HG02840 (cell line): ENCODE results near the gene SLC4A7.
"Not testable (repeated sequence)": the region's sequence is repeated elsewhere in the genome, so short reads cannot be mapped to it uniquely, and the experiment has no call there.

Source experiments
- ATAC-seq: cut with Tn5 transposase; IDR thresholded peaks from one replicate; pipeline ENCODE4 v1.9.1; 2021; ENCODE audit warnings: mild to moderate bottlenecking, moderate library complexity, moderate number of reproducible peaks; ENCODE audit not compliant: unreplicated experiment, low FRiP score

The SLC4A7 gene

DNA sequence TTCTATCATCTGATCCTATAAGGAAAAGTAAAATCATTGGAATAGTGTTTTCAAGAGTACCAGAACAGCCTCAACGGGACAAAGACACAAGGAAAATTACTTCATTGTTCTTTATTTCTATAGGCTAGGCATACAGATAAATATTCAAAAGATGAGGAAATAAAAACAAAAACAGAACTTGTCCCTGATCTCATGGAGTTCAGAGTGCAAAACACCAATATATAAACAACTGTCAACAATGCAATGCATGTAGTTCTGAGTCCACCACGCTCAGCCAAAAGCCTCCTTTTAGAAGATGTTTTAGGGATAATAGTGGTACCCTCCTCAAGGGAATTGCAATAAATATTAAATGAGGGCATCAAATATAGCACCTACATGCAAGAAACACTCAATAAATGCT lies 4.6 kb upstream of the SLC4A7 start:
- no peak for ATAC-seq

DNA sequence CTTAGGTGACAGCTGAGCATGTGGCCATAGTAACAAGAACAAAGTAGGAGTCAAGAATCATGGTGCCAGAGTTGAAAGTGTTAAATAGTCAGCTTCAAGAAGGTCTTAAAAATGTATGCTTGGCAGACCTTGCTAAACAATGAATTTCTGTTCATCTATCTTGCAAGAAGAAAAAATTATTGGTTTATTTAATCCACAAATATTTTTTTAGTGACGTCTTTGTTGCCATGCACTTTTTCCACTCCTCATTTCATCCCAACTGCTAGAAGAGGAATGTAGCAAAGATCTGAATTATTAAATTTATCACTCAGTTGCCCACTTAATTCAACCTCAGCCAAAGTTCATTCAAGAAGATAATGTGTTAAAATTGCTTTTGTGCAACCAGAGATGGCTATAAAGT lies 3.2 kb upstream of the SLC4A7 start:
- ATAC-seq, result no peak

DNA sequence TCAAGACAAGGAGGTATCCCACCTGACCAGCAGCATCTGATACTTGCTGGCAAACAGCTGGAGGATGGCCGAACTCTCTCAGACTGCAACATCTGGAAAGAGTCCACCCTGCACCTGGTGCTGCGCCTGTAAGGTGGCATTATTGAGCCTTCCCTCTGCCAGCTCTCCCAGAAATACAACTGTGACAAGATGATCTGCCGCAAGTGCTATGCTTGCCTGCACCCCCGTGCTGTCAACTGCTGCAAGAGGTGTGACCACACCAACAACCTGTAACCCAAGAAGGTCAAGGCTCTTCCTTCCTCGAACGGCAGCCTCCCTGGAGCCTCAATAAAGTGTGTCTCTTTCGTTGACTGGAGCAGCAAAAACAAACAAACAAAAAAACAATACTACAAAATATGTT lies 2.2 kb upstream of the SLC4A7 start:
- ATAC-seq, result no peak

DNA sequence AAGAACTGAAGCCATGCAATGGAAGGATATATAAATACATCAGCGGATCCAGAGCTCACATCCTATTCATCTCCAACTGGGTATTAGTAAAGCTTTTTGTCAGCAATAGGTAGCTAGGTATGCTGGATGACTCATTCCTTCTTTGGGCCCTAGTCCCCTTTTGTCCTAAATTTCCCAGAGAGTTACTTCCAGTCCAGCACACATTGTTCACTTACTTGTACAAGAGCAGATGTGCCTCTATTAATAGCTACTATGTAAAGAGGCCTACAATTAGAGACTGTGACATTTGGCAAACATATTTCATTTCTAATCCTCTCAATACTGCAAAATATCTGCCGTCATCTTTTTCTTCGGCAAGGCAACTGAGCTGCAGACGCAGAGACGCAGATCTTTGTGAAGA lies 1.7 kb upstream of the SLC4A7 start:
- no peak for ATAC-seq

DNA sequence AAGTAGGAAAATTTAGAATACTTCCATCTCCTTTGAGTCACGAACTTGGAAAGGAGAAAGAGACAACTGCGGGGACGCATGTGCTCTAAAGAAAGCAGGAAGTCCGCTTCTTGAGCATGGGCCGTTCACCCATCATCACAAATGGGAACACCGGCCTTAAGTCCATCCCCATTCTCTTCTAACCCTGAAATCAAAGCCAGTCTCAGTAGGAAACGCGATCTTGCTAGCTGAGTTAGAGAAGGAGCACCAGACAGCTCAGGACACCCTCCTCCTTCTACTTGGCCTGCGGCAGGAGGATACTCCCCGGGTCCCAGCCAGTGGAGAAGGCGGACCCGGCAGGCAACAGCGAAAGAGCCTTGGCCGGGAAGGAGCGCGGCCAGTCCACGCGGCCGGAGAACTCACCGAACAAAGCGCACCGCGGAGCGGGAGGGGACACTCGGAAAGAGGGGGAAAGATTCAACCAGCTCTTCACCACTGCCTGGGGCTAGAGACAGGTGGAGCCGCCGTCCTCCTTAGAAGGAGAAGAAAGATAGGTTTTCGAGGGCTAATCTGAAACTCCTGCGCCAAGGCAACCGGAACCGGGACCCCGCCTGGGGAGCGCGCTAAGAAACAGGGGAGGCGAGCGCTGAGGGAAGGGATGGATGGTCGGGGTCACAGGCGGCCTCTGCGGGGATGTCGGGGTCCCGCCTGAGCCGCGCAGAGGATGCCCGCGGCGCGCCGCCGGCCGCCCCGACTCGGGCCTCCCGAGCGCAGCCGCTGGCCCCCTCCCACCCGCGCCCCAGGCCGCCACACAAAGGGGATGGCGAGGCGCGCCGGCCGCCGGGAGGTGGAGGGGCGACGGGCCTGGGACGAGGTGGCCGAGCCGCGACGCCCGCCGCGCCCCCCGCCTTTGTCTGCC lies 818 bp downstream of the SLC4A7 start:
- peak; percentile 20 for ATAC-seq

DNA sequence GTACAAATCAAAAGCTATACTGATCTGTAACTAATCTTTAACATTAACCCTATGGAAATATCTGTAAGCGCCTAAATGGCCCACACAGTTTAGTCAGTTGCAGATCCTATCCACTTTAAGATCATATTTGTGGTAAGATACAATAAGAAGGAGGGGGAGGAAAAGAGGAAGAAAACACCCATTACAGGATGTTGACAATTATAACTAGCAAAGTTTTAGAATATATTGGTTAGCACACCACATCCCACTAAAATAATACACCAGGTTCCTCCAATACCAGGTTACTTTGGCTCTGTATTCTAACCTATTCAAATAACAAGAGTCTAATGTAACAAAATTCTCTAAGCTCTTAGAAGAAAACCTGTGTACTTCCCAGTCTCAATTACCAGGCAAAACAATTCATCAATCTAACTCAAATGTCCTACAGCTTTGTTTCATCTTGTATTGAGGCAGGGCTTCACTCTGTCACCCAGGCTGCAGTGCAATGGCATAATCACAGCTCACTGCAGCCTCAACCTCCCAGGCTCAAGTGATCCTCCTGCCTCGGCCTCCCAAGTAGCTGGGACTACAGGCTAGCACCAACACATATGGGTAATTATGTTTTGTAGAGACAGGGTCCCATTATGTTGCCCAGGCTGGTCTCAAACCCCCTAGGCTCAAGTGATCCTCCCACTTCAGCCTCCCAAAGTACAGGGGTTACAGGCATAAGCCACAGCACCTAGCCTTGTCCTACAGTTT lies 4.2 kb downstream of the SLC4A7 start:
- ATAC-seq, result no peak

DNA sequence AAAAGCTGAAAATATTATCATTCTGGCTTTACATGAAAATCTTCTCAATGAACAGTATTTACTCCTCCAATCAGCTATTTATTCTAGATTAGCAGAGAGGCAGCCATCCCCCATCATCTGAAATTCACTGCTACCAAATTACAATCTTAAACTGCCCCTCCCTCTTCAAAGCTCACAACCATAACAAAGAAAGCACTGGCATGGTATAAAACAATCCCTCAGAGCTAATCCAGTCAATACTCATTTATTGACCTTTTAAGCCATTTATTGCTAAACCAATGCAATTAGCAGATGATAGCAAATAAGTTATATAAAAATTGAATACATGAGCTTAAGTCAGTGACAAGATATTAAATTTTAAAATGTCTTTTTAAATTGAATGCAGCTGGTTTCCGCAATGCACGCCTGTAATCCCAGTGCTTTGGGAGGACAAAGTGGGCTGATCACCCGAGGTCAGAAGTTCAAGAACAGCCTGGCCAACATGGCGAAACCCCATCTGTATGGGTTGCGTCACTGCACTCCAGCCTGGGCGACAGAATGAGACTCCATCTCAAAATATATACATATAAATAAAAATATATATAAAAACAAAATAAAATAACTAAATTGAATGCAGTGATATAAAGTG lies 12.1 kb downstream of the SLC4A7 start:
- no peak for ATAC-seq

DNA sequence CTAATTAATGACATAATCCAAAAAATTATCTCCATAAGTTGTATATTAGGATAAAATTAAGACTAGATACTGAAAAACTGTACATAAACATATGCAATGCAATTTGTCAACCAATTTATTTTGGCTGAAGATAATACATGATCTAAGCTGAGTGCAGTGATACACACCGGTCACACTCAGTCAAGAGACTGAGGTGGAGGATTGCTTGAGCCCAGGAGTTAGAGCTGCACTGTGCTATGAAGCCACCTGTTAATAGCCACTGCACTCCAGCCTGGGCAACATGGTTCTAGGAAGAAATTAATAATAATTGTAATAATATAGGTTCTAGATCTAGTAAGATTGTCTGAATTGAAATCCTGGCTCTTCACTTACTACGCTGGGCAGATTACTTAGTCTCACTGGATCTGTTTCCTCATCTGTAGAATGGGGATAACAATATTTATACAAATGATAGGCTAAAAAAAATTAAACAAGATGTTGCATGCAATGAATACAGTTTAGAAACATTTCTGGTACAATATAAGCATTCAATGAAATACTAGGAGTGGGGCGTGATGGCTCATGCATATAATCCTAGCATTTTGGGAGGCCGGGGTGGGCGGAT lies 15.8 kb downstream of the SLC4A7 start:
- no peak for ATAC-seq

DNA sequence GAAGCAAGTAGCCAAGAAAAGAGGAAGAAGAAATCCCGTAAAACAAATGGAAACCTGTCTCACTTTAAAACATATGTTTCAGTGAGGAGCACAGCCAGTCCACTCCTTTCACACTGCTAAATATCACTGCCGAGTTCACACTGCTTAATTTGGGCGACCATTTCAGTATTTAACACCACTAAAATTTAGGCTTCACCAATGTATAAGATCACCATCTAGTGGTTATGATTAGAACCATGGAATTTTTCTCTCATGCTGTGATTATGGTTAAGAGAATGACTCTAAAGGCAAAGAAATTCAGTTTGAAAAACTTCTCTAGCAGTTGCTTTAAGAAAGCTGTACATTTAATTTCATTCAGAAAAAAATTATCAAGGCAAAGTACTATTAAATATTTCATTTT lies 16.6 kb downstream of the SLC4A7 start:
- ATAC-seq, result peak; percentile 77

DNA sequence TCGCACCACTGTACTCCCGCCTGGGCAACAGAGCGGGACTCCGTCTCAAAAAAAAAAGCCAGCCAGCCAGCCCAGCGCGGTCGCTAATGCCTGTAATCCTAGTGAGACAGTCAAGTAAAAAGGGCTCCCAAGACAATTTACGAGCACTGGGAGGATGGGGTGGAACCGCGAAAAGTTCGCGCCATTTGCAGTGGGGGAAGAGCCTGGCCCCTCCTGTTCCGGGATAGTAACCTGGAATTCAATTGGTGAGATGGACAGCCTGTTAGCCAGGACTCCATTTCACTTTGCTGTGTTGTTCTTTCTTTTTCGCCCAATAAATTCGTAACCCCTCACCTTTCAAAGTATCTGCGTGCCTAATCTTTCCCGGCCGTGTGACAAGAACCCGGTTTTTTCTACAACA lies 19.5 kb downstream of the SLC4A7 start:
- no peak for ATAC-seq

DNA sequence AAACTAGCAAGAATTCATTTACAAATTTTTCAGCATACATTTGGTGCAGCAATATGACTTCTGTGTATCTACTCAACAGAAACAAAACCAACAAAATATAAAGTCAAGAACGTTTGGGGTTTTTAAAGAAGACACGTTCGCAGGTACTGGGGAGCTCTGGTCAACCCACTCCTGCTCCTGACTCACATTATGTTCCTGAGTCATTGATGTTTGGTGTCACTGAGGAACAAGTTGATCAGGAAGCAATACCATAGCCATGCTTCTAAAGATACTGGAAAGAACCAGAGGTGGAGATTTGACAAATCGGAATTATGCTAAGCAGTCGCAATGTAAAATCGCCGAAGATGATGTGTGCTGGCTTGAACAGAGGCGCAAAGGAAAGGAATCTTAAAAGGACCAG lies 22.0 kb downstream of the SLC4A7 start:
- ATAC-seq, result no peak

DNA sequence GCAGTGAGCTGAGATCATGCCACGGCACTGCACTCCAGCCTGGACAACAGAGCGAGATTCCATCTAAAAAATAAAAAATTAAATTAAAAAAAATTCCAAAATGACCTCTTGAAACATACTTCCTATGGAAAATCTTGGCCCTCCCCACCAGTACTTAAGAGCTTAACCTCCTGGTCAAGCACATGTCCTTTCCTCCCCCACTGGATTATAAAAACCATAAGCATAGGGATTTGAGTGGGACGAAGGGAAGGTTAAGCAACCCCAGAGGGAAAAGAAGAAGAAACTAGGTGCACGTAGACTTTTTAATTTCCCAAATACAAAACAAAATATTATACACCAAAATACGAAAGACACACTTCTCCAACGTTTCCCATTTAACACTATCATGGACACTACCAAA lies 25.3 kb downstream of the SLC4A7 start:
- no peak for ATAC-seq

DNA sequence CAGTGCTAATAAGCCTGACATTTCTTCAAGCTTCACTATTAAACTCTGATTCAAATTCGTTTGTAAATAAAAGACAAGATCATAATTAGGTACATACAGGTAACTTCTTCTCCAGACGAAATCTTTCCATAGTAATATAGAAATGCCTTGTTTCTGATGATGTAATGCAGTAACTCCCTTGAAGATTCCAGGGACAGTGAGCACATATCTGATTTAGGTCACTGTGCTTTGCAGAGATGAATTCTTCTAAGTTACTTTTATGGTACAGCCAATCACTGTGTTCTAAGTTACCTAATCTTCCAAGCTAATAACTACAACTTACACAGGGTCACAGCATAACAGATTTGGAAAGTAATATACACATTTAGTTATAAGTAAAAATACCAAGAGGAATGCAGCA lies 27.6 kb downstream of the SLC4A7 start:
- ATAC-seq, result no peak

DNA sequence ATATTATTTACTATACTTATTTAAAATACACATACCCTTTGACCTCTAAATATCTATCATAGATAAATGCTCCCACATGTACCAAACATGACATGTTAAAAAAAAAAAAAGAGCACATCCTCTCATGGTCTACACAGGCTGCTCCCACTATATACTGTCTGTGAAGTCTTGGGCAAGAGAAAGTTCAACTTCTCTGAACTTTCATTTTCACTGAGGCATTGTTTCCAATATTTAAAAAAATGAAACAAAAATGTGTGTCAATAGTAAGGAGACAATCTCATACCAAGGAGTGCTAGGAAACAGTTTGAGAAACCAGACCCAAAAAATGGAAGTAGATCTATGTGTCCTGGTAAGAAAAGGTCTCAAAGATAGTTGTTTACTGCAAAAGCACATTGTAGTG lies 29.3 kb downstream of the SLC4A7 start:
- peak; percentile 49 for ATAC-seq

DNA sequence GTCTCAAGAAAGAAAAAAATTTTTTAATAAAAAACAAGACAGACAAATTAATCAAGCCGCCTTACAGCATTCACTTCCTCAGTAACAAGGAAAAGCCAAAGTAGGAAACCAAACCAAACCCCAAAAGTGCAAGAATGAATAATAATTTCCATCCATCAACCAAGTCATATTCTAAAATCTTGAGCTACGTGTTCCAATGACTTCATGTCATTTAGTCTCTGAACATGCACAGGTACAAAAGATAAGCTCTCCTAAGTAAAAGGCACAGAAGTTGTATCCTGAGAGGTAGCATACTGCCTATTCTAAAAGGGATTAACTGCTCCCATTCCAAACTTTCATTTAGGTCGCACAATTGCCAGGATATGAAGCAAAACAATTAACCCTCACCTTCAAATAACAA lies 29.7 kb downstream of the SLC4A7 start:
- ATAC-seq, result no peak

DNA sequence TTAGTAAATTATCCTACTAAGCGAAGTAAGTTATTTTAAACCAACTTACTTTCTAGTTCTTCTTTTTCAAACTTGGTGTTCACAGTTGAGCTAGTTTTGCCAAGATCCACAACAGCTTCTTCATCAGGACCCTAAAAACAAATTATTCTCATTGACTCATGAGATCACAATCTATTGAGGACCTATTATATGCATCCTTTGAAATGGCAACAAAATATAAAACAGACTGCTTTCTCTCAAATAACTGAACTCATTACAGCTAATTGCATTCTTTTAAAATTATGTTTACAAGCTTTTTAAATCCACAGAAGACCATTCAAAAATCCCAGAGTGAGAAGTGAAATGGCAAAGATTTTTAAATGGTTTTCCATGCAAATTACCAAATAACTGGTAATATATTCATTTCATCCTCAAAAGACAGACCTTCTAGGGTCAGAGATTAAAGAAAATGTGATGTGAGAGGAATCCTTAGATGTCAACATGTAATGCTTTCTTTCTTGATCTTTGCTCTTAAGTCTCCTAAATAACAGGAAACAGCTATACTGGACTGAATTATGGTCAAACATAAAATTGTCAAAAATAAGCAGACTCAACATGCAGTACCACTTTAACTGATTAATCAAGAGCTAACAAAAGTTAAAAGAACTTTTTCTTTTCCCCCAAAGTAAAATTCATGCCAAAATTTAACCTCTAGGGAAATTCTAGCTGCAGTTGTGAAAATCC lies 31.7 kb downstream of the SLC4A7 start:
- no peak for ATAC-seq

DNA sequence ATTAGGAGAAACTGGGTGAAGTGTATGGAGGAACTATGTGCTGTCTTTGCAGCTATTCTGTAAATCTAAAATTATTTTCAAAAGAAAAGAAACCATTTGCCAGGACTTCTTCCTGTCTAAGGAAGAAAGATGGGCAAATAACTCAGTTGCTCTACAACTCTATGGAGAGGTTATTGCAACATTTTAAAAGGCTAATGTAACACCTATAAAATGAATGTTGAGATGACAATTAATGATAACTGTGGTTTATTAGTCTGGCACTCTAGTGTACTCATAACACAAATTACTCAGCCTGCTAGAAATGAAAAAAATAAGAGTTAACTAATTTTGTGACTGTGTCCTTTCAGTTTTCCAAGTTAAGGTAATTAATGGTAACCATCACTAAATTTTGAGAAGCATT lies 32.3 kb downstream of the SLC4A7 start:
- ATAC-seq, result no peak

DNA sequence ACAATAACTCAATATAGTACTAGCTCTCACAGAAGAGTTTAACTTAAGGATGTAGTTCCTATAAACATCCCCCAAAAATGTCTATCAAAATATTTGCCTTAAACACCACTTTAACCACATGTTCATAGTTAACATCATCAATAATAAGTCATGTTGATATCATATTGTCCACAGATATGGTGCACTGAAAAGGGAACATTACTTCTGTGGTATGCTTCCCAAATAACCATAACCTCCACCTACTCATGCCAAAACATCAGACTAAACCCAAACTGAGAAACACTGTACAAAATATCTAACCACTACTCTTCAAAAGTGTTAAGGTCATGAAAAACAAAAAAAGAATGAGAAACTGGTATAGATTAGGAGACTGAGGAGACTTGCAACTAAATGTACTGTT lies 32.9 kb downstream of the SLC4A7 start:
- ATAC-seq, result no peak

DNA sequence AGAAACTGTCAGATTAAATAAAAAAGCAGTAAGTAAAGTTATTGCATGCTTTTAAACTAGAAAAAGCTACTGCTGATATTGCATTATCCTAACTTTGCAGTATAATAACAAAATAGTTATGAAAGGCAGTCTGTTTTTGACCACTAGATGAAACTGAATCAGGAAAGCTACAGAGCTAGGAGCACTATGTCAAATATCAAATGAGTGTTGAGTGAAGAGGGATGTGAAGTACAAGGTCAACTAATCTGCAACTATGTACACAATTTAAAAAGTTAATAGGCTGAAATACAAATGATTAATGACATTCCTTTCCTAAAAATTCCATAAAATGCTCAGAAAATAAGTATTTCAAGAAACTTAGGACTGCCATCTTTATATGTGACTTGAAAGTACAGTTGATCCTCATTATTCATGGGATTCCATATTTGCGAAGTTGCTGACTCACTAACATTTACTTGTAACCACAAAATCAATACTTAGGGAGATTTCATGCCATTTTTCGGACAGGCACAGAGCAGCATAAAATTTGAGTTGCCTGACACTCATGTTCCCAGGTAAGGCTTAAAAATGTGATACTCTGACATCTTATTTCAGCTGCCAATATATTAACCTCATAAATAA lies 34.5 kb downstream of the SLC4A7 start:
- no peak for ATAC-seq

DNA sequence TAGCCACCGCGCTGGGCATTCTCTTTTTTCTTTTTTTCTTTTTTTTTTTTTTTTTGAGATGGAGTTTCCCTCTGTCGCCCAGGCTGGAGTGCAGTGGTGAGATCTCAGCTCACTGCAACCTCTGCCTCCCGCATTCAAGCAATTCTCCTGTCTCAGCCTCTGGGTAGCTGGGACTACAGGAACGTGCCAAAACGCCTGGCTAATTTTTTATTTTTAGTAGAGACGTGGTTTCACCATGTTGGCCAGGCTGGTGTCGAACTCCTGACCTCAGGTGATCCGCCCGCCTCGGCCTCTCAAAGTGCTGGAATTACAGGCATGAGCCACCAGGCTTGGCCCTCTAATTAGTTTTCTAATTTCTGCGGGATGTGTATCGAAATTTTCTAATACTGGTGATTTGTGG lies 41.2 kb downstream of the SLC4A7 start:
- not testable (repeated sequence) for ATAC-seq
